Gastrocnemius medialis (tissue), 4 donors: ENCODE measurements around the gene IMP3. TPM values are rescaled to one million over a fixed set of nuclear protein-coding genes. Genes with fewer than 3 reads are reported as not detected.

ENCODE experiments used
- ATAC-seq, 2 donors: fragments of 150-250 bp; one replicate each; pipeline ENCODE4 v1.9.1; 2016
- DNase-seq, 2 donors: peaks; one replicate each; pipeline ENCODE4 v3.0.0-alpha.2; 2019
- H3K27ac ChIP-seq, 4 donors: fragments of 200-600 bp; sonication (generic); 1 replicate in 1 of 4; 2 replicates in 3 of 4; pipeline ENCODE4 v1.5.1; 2016 to 2018; ENCODE audit warnings: mild to moderate bottlenecking in 2 of 4, moderate library complexity in 1 of 4
- H3K27me3 ChIP-seq, 3 donors: fragments of 200-600 bp; sonication (generic) in 2 of 3; 1 replicate in 1 of 3; 2 replicates in 2 of 3; pipeline versions ENCODE4 v1.5.1 to v1.6.0; 2016 to 2019; ENCODE audit warnings: mild to moderate bottlenecking in 1 of 3, moderate library complexity in 1 of 3
- H3K36me3 ChIP-seq, 2 donors: fragments of 200-600 bp; sonication (generic) in 1 of 2; one replicate each; pipeline ENCODE4 v1.5.1; 2017 to 2018
- H3K4me1 ChIP-seq, 2 donors: fragments of 200-600 bp; sonication (generic) in 1 of 2; one replicate each; pipeline ENCODE4 v1.5.1; 2016 to 2017; ENCODE audit warnings: mild to moderate bottlenecking in 2 of 2
- H3K4me3 ChIP-seq, 4 donors: fragments of 200-600 bp; sonication (generic) in 3 of 4; 1 replicate in 1 of 4; 2 replicates in 3 of 4; pipeline ENCODE4 v1.5.1; 2016 to 2019; ENCODE audit warnings: mild to moderate bottlenecking in 2 of 4
- H3K9me3 ChIP-seq, 3 donors: fragments of 200-600 bp; sonication (generic) in 2 of 3; 1 replicate in 1 of 3; 2 replicates in 2 of 3; pipeline ENCODE4 v1.5.1; 2016 to 2019
- CTCF ChIP-seq, 5 experiments: fragments of 450-650 bp in 3 of 5; fragments of 200-600 bp in 2 of 5; sonication (generic) in 2 of 5; IDR thresholded peaks in 4 of 5; conservative IDR thresholded peaks in 1 of 5; 1 replicate in 4 of 5; 2 replicates in 1 of 5; pipeline ENCODE4 v1.5.1; 2016 to 2019; ENCODE audit warnings: antibody characterized with exemption in 5 of 5, mild to moderate bottlenecking in 3 of 5, moderate library complexity in 3 of 5
- POLR2A ChIP-seq, 2 donors: fragments of 450-650 bp; IDR thresholded peaks; one replicate each; pipeline ENCODE4 v1.6.1; 2017; ENCODE audit warnings: antibody characterized with exemption in 2 of 2, mild to moderate bottlenecking in 2 of 2, moderate library complexity in 2 of 2
- in situ Hi-C, 4 donors: fragments of 200-750 bp; cut with MboI; loops; one replicate each; pipeline versions ENCODE4 v1.15.0 to v1.8.0; 2017; ENCODE audit warnings: low sequenced_read_pairs in 4 of 4
- intact Hi-C: fragments of 100-400 bp; cut with DNase I; formaldehyde crosslinking; loops from one replicate; pipeline ENCODE4 v1.15.1; 2023; ENCODE audit warnings: low total_unique reads
- total RNA-seq, 4 donors: library from RNA; depleted of rRNA; stranded (reverse); fragments of >200 nt; gene quantifications; one replicate each; pipeline versions ENCODE4 v1.1.0 to v1.2.3, GENCODE V29; 2016

IMP3 gene
- total RNA-seq, 4 donors from 2014 or later: 110 to 184 (median 153) TPM

GRCh38 chr15:75673426-75674235, 33.6 kb upstream of the IMP3 start:
- H3K27me3 ChIP-seq: no peaks in the 10 kb centered on the region
- intact Hi-C loops (loop anchor here (2.0 kb wide), 1 partner anchor 35 kb away; no protein-coding TSS in a partner anchor), in situ Hi-C loops (no loop called here)
- TF ChIP-seq CTCF (IDR thresholded peaks at IDR 0.05 in 4 of 5, conservative IDR thresholded peaks at IDR 0.05 in 1 of 5) (no peak), POLR2A (IDR thresholded peaks at IDR 0.05) (no peak)
- no peaks in the 10 kb centered on the region for H3K36me3 ChIP-seq
- H3K27ac ChIP-seq: peak overlapping the region; percentile 65 to 78 (median 70)
- peaks cover 35 to 45% of the 10 kb centered on the region in 2 donors for H3K4me1 ChIP-seq
- H3K9me3 ChIP-seq: no peaks in the 10 kb centered on the region
- DNase-seq (peak in 1 of 2 donors; percentile 75), ATAC-seq (peak; percentile 41 to 51)
- no peak overlapping the region for H3K4me3 ChIP-seq

DNA sequence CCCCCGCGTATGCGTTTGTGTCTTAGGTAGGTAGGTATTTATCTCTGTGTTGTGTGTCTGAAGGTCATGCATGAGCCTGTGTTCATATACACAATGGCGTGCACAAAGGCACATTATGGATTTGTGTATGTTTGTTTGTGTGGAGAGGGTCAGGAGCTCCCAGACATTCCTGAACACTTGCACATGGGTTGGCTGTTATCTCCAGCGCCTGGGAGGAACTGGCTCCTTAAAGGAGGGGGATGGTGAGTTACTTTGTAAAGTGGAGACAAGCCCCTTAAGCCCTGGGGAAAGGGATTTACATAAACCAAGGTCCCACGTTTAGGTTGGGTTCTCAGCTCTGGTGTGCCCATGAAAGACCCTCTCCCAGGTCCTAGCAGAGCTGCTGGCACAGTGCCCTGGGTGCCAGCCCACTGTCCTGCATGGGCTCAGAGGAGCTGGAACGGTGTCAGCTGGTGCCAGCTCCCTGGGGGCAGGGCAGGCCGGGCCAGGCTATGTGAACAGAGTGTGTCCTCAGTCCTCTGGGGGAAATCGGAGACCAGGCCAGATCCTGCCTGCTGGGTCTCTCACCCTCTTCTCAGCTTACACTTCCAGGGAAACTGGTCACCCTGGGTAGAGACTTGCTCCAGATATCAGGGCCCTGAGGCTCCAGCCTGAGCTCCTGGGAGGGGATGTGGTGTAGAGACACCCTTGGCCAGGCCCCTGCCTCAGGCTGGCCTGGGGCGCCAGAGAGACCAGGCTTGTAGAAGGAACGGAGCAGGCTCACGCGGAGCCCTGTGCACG, 32.8 kb upstream of the IMP3 start:
- Histone ChIP-seq H3K4me3 (no peak overlapping the region), H3K4me1 (peaks cover 35 to 45% of the 10 kb centered on the region in 2 donors), H3K27ac (peak overlapping the region; percentile 65 to 78 (median 70)), H3K27me3 (no peaks in the 10 kb centered on the region), H3K36me3 (no peaks in the 10 kb centered on the region), H3K9me3 (no peaks in the 10 kb centered on the region)
- in situ Hi-C loops: no loop called here
- no peak for TF ChIP-seq CTCF (IDR thresholded peaks at IDR 0.05 in 4 of 5, conservative IDR thresholded peaks at IDR 0.05 in 1 of 5)
- no peak for TF ChIP-seq POLR2A (IDR thresholded peaks at IDR 0.05)
- ATAC-seq (peak; percentile 30 to 34), DNase-seq (peak in 1 of 2 donors; percentile 64)
- intact Hi-C loops: no loop called here

DNA sequence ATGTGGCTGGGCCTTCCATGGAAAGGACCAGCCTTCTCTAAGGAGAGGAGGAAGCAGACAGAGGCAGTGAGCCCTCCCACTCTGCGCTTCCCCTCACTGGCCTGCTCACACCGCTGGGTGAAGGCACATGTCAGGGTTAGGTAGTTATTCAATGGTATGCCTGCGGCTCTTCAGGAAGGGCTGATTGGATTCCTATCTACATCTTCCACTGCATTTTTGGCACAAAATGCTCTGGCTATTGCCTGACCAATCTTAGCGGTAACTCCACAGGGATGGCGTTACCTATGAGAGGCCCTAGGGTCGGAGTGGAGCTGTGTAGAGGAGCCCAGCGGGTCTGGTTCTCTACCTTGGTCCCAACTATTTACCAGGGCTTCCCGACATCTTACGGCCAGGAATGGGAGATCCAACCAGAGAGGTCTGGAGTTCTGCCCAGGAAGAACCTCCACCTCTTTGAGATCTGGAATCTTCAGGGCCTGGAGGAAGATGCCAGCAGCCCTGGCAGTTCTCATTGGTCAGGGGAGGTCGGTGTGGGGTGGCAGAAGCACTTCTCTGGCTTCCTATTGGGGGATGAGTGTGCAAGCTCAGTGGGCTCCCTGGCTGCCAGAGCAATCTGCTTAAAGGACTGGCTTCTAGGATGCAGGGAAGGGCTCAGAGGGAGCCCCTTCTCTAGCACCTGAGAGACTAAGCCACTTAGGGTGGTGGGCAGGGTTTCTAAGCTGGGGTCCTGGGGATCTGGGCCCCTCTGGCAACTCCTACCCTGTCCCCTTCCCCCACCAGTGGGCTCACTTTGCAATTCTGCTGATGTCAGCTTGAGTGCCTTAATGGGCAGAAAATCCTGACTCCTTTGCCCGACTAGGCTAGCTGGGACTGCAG, 31.9 kb upstream of the IMP3 start:
- in situ Hi-C loops (no loop called here), intact Hi-C loops (no loop called here)
- H3K36me3 ChIP-seq: no peaks in the 10 kb centered on the region
- TF ChIP-seq CTCF (IDR thresholded peaks at IDR 0.05 in 4 of 5, conservative IDR thresholded peaks at IDR 0.05 in 1 of 5): no peak
- no peak for TF ChIP-seq POLR2A (IDR thresholded peaks at IDR 0.05)
- no peaks in the 10 kb centered on the region for H3K27me3 ChIP-seq
- peaks cover 43 to 53% of the 10 kb centered on the region in 2 donors for H3K4me1 ChIP-seq
- ATAC-seq: no peak
- H3K4me3 ChIP-seq: no peak overlapping the region
- no peaks in the 10 kb centered on the region for H3K9me3 ChIP-seq
- peak overlapping the region; percentile 65 to 78 (median 70) for H3K27ac ChIP-seq
- DNase-seq: no peak

- H3K4me3 ChIP-seq: no peak overlapping the region
- intact Hi-C loops (no loop called here), in situ Hi-C loops (no loop called here)
- H3K9me3 ChIP-seq: no peaks in the 10 kb centered on the region
- ATAC-seq (no peak), DNase-seq (no peak)
- TF ChIP-seq POLR2A (IDR thresholded peaks at IDR 0.05) (no peak), CTCF (IDR thresholded peaks at IDR 0.05 in 4 of 5, conservative IDR thresholded peaks at IDR 0.05 in 1 of 5) (no peak)
- H3K27me3 ChIP-seq: no peaks in the 10 kb centered on the region
- H3K4me1 ChIP-seq: peaks cover 41 to 50% of the 10 kb centered on the region in 2 donors
- no peaks in the 10 kb centered on the region for H3K36me3 ChIP-seq
- peak overlapping the region in 1 of 4 donors; percentile 67 for H3K27ac ChIP-seq
Measured at GRCh38 chr15:75669879-75670212, 29.8 kb upstream of the IMP3 start.
